Measurements from ENCODE around the gene RNF20.

GRCh38 chr9:101504188-101504587 is 29.5 kb upstream of the RNF20 start:
- no peak for TF ChIP-seq CTCF (IDR thresholded peaks at IDR 0.05)
- TF ChIP-seq POLR2A (IDR thresholded peaks at IDR 0.05) = no peak
